H1 (cell line): ENCODE results near the gene SCAPER. TPM values are rescaled to one million over a fixed set of nuclear protein-coding genes. Genes with fewer than 3 reads are reported as not detected.

ENCODE experiments used
- CTCF ChIA-PET: fragments of 300-600 bp; sonication (Branson Sonifier 250); formaldehyde crosslinking; loops from one replicate; lab custom pipeline; 2021; ENCODE audit not compliant: partially characterized antibody; lab: Charles Lee
- POLR2A ChIA-PET: fragments of 300-600 bp; sonication (Branson Sonifier 250); formaldehyde crosslinking; loops from one replicate; lab custom pipeline; 2021; ENCODE audit warnings: inconsistent platforms; ENCODE audit not compliant: partially characterized antibody; lab: Charles Lee
- DNase-seq, 2 experiments: peaks; one replicate each; pipeline versions ENCODE4 v3.0.0 to v3.0.0-alpha.2; 2010 to 2022; ENCODE audit warnings: low spot score in 2 of 2, low read depth in 1 of 2, mixed read lengths in 1 of 2
- FAIRE-seq: peaks from 2 replicates; lab custom pipeline; 2011; peaks lifted over from hg19 to GRCh38; lab: Jason Lieb, UNC
- H2AFZ ChIP-seq: 2 replicates; pipeline ENCODE4 v1.8.1; 2012; ENCODE audit warnings: low read length, inconsistent platforms
- H2AK5ac ChIP-seq: 2 replicates; pipeline ENCODE4 v1.6.1; 2013; ENCODE audit warnings: low read depth, low read length
- H2BK120ac ChIP-seq: replicated peaks from 2 replicates; pipeline ENCODE3; 2013; ENCODE audit warnings: low read depth, low read length, inconsistent platforms
- H2BK12ac ChIP-seq: 2 replicates; pipeline ENCODE4 v1.6.1; 2013; ENCODE audit warnings: low read depth, low read length
- H2BK15ac ChIP-seq: 2 replicates; pipeline ENCODE4 v1.6.1; 2013; ENCODE audit warnings: low read length
- H2BK20ac ChIP-seq: 2 replicates; pipeline ENCODE4 v1.6.1; 2013; ENCODE audit warnings: low read length
- H2BK5ac ChIP-seq: 2 replicates; pipeline ENCODE4 v1.6.1; 2013; ENCODE audit warnings: low read depth, low read length
- H3K14ac ChIP-seq: 2 replicates; pipeline ENCODE4 v1.6.1; 2013; ENCODE audit warnings: inconsistent platforms; ENCODE audit not compliant: insufficient read length
- H3K18ac ChIP-seq: 2 replicates; pipeline ENCODE4 v1.6.1; 2013; ENCODE audit warnings: low read length; ENCODE audit errors: extremely low read depth
- H3K23ac ChIP-seq: 2 replicates; pipeline ENCODE4 v1.6.1; 2013; ENCODE audit warnings: inconsistent platforms; ENCODE audit not compliant: insufficient read length
- H3K23me2 ChIP-seq: 2 replicates; pipeline ENCODE4 v1.6.1; 2013; ENCODE audit warnings: low read depth, low read length
- H3K27ac ChIP-seq: 2 replicates; pipeline ENCODE4 v1.6.1; 2011; ENCODE audit warnings: low read depth, low read length, inconsistent platforms
- H3K27me3 ChIP-seq, 4 experiments: replicated peaks in 1 of 4; 1 replicate in 1 of 4; 2 replicates in 3 of 4; pipeline versions ENCODE4 v1.6.1 to v1.8.1; 2011 to 2013; ENCODE audit warnings: low read length in 3 of 4, mild to moderate bottlenecking in 3 of 4, inconsistent platforms in 2 of 4, mixed read lengths in 2 of 4, moderate library complexity in 1 of 4; ENCODE audit not compliant: control insufficient read depth in 3 of 4, insufficient read depth in 3 of 4; ENCODE audit errors: extremely low read depth in 1 of 4
- H3K36me3 ChIP-seq, 4 experiments: 2 replicates each; pipeline versions ENCODE4 v1.6.1 to v1.8.1; 2011 to 2013; ENCODE audit warnings: mild to moderate bottlenecking in 4 of 4, low read length in 3 of 4, moderate library complexity in 2 of 4, control low read depth in 1 of 4, inconsistent platforms in 1 of 4; ENCODE audit not compliant: insufficient read depth in 4 of 4, control insufficient read depth in 2 of 4
- H3K4ac ChIP-seq: replicated peaks from 2 replicates; pipeline ENCODE3; 2013; ENCODE audit warnings: low read length, low read depth, mixed read lengths, inconsistent platforms; ENCODE audit not compliant: insufficient read length
- H3K4me1 ChIP-seq, 4 experiments: replicated peaks in 1 of 4; 1 replicate in 1 of 4; 2 replicates in 3 of 4; pipeline versions ENCODE4 v1.6.1 to v1.8.1; 2011 to 2013; ENCODE audit warnings: low read length in 3 of 4, inconsistent platforms in 2 of 4, mixed read lengths in 1 of 4; ENCODE audit not compliant: insufficient read depth in 4 of 4, control insufficient read depth in 3 of 4
- H3K4me2 ChIP-seq, 2 experiments: 2 replicates each; pipeline versions ENCODE4 v1.6.1 to v1.8.1; 2011 to 2013; ENCODE audit warnings: low read depth in 2 of 2, low read length in 2 of 2, control low read depth in 1 of 2, inconsistent platforms in 1 of 2, mild to moderate bottlenecking in 1 of 2; ENCODE audit not compliant: insufficient read depth in 1 of 2
- H3K4me3 ChIP-seq, 4 experiments: fragments of 200-600, 300-600 bp in 1 of 4; sonication (generic), shearing (Covaris generic), sonication (Bioruptor Twin) in 1 of 4; 2 replicates each; pipeline versions ENCODE4 v1.5.1 to v1.8.1; 2011 to 2016; ENCODE audit warnings: low read length in 4 of 4, low read depth in 3 of 4, control low read depth in 2 of 4, inconsistent platforms in 2 of 4, mild to moderate bottlenecking in 2 of 4, mixed read lengths in 1 of 4, moderate library complexity in 1 of 4; ENCODE audit not compliant: insufficient read depth in 2 of 4; ENCODE audit errors: extremely low read depth in 1 of 4
- H3K56ac ChIP-seq: replicated peaks from 2 replicates; pipeline ENCODE3; 2013; ENCODE audit warnings: low read depth, mild to moderate bottlenecking, mixed read lengths, low read length, inconsistent platforms; ENCODE audit not compliant: insufficient read length
- H3K79me1 ChIP-seq: 2 replicates; pipeline ENCODE4 v1.6.1; 2013; ENCODE audit warnings: low read depth, low read length, control low read depth
- H3K79me2 ChIP-seq, 2 experiments: 2 replicates each; pipeline versions ENCODE4 v1.6.1 to v1.8.1; 2012 to 2013; ENCODE audit warnings: low read length in 2 of 2, mild to moderate bottlenecking in 2 of 2, inconsistent platforms in 1 of 2; ENCODE audit not compliant: insufficient read depth in 2 of 2, control insufficient read depth in 1 of 2
- H3K9ac ChIP-seq, 4 experiments: replicated peaks in 1 of 4; 1 replicate in 1 of 4; 2 replicates in 3 of 4; pipeline versions ENCODE4 v1.6.1 to v1.8.1; 2011 to 2013; ENCODE audit warnings: low read depth in 3 of 4, low read length in 3 of 4, control low read depth in 2 of 4, mild to moderate bottlenecking in 2 of 4, moderate library complexity in 2 of 4, inconsistent platforms in 1 of 4; ENCODE audit errors: extremely low read depth in 1 of 4
- H3K9me3 ChIP-seq, 2 experiments: 2 replicates each; pipeline versions ENCODE4 v1.6.1 to v1.8.1; 2012 to 2013; ENCODE audit warnings: mild to moderate bottlenecking in 2 of 2, moderate library complexity in 2 of 2, control low read depth in 1 of 2, inconsistent platforms in 1 of 2, low read depth in 1 of 2, low read length in 1 of 2, mixed read lengths in 1 of 2; ENCODE audit not compliant: insufficient read depth in 2 of 2
- H4K20me1 ChIP-seq, 2 experiments: replicated peaks in 1 of 2; 2 replicates each; pipeline versions ENCODE3 to v1.8.1; 2011 to 2013; ENCODE audit warnings: inconsistent platforms in 2 of 2, low read length in 2 of 2, mild to moderate bottlenecking in 1 of 2; ENCODE audit not compliant: insufficient read depth in 2 of 2, control insufficient read depth in 1 of 2
- H4K5ac ChIP-seq: 2 replicates; pipeline ENCODE4 v1.6.1; 2013; ENCODE audit warnings: low read length, low read depth, mixed read lengths, inconsistent platforms; ENCODE audit not compliant: insufficient read length
- H4K8ac ChIP-seq: 2 replicates; pipeline ENCODE4 v1.8.0; 2013; ENCODE audit warnings: mild to moderate bottlenecking, moderate library complexity, low read length, inconsistent platforms; ENCODE audit not compliant: insufficient read depth; ENCODE audit errors: extremely low read depth
- H4K91ac ChIP-seq: replicated peaks from 2 replicates; pipeline ENCODE3; 2013; ENCODE audit warnings: low read length, mixed read lengths, inconsistent platforms; ENCODE audit not compliant: insufficient read length
- ASH2L ChIP-seq: fragments of 200-600, 300-600 bp; sonication (generic); IDR thresholded peaks from one replicate; pipeline ENCODE4 v1.7.1; 2017; ENCODE audit warnings: low read length
- BCL11A ChIP-seq, 2 experiments: IDR thresholded peaks; one replicate each; pipeline ENCODE4 v1.6.1; 2011; ENCODE audit warnings: low read depth in 2 of 2, low read length in 2 of 2, mild to moderate bottlenecking in 2 of 2
- BRCA1 ChIP-seq: IDR thresholded peaks from 2 replicates; pipeline ENCODE4 v1.6.1; 2012; ENCODE audit warnings: low read depth, low read length, improper control_type of control experiment
- CHD1 ChIP-seq: IDR thresholded peaks from 2 replicates; pipeline ENCODE4 v1.6.1; 2012; ENCODE audit warnings: low read depth, low read length, improper control_type of control experiment
- KDM1A ChIP-seq: fragments of 200-600, 300-600 bp; sonication (generic); IDR thresholded peaks from 2 replicates; pipeline ENCODE4 v1.7.1; 2016; ENCODE audit warnings: mild to moderate bottlenecking, low read length, borderline replicate concordance
- NANOG ChIP-seq: IDR thresholded peaks from 2 replicates; pipeline ENCODE4 v1.6.1; 2011; ENCODE audit warnings: low read length, low read depth, mild to moderate bottlenecking, inconsistent platforms; ENCODE audit not compliant: insufficient read depth, poor library complexity, severe bottlenecking
- POLR2AphosphoS5 ChIP-seq: IDR thresholded peaks from 2 replicates; pipeline ENCODE4 v1.6.1; 2011; ENCODE audit warnings: low read depth, low read length
- POU5F1 ChIP-seq: IDR thresholded peaks from 2 replicates; pipeline ENCODE4 v1.6.1; 2011; ENCODE audit warnings: low read depth, mild to moderate bottlenecking, low read length, moderate library complexity
- RBBP5 ChIP-seq: IDR thresholded peaks from 2 replicates; pipeline ENCODE4 v1.7.1; 2012; ENCODE audit warnings: low read depth, mild to moderate bottlenecking, inconsistent platforms, low read length, moderate library complexity, borderline replicate concordance
- RFX5 ChIP-seq: IDR thresholded peaks from 2 replicates; pipeline ENCODE4 v1.6.1; 2011; ENCODE audit warnings: low read depth, low read length, improper control_type of control experiment, borderline replicate concordance
- TAF1 ChIP-seq: IDR thresholded peaks from 2 replicates; pipeline ENCODE4 v1.6.1; 2011; ENCODE audit warnings: mild to moderate bottlenecking, low read depth, low read length
- TCF12 ChIP-seq: IDR thresholded peaks from 2 replicates; pipeline ENCODE4 v1.6.1; 2011; ENCODE audit warnings: low read depth, mild to moderate bottlenecking, low read length
- YY1 ChIP-seq: IDR thresholded peaks from 2 replicates; pipeline ENCODE4 v1.6.1; 2011; ENCODE audit warnings: low read depth, mild to moderate bottlenecking, low read length
- WGBS, 2 experiments: shearing (Covaris generic) in 1 of 2; methylation state at CpG; one replicate each; pipeline versions ENCODE4 v1.1.6 to v1.1.7; 2013 to 2015; ENCODE audit warnings: low lambda C conversion rate in 2 of 2, mixed read lengths in 2 of 2, inconsistent platforms in 1 of 2, low coverage in 1 of 2, missing lambda C conversion rate in 1 of 2; ENCODE audit not compliant: insufficient replicate concordance in 2 of 2, insufficient coverage in 1 of 2, insufficient read length in 1 of 2; ENCODE audit errors: extremely low coverage in 1 of 2, missing lambda C conversion rate in 1 of 2; 5-methylcytosine and 5-hydroxymethylcytosine counted together
- polyA plus RNA-seq, 7 experiments: library from polyadenylated mRNA; depleted of rRNA in 3 of 7; stranded (reverse) in 5 of 7; unstranded in 2 of 7; fragments of >200 nt in 5 of 7; fragments of 200-250 nt in 2 of 7; gene quantifications; 1 replicate in 5 of 7; 2 replicates in 1 of 7; 4 replicates in 1 of 7; pipeline versions ENCODE4 v1.2.1 to v1.2.3, GENCODE V29; 2011 to 2013; ENCODE audit warnings: missing spikeins in 2 of 7, mixed read lengths in 2 of 7
- total RNA-seq: library from RNA; stranded (reverse); fragmentation: NEBNext Ultra II Directional; extraction: Animal tissue kit (Norgen Biotek cat#: 25700); gene quantifications from 2 replicates; pipeline ENCODE4 v1.2.1, GENCODE V29; 2021
- TF ChIP-seq, protein P1 (sequence below): IDR thresholded peaks from 2 replicates; pipeline ENCODE4 v1.6.1; 2012; ENCODE audit warnings: low read length, inconsistent platforms

The SCAPER gene
- total and polyA plus RNA-seq, 2 of the 8 experiments (the other 6 are each of a cell fraction or from before 2014, with no cell fraction given): 1.6 to 6.8 TPM

DNA sequence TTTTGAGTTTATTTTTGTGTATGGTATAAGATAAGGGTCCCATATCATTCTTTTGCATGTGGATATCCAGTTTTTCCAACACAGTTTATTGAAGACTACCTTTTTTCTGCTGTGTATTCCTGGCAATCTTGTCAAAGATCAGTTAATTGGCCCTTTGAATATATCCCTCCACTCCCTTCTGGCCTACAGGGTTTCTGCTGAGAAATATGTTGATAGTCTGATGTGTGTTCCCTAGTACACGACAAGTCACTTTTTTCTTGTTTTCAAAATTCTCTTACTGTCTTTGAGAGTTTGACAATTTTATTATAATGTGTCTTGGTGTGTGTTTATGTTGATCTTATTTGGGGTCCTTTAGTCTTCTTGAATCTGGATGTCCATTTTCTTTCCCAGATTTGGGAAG is 439.4 kb downstream of the SCAPER start:
- Histone ChIP-seq H4K5ac (no peak overlapping the region), H4K8ac (no peak overlapping the region), H3K14ac (no peak overlapping the region), H4K20me1 (no peaks in the 10 kb centered on the region), H3K18ac (no peak overlapping the region), H3K4me2 (no peak overlapping the region), H3K9ac (no peak overlapping the region), H3K27me3 (peaks cover 0 to 1% (median 0%) of the 10 kb centered on the region in 4 experiments; a peak in 1 of 7 replicates), H3K23ac (no peak overlapping the region), H3K4me3 (no peak overlapping the region), H2BK12ac (no peak overlapping the region), H2BK5ac (no peak overlapping the region), H3K4me1 (no peaks in the 10 kb centered on the region), H2BK15ac (no peak overlapping the region), H2BK120ac (no peak overlapping the region), H3K79me2 (no peaks in the 10 kb centered on the region; a peak in 1 of 4 replicates), H3K27ac (no peak overlapping the region), H3K56ac (no peak overlapping the region), H2BK20ac (no peak overlapping the region), H3K79me1 (no peaks in the 10 kb centered on the region), H3K23me2 (no peaks in the 10 kb centered on the region), H2AK5ac (no peak overlapping the region), H3K36me3 (no peaks in the 10 kb centered on the region), H2AFZ (no peak overlapping the region), H4K91ac (no peak overlapping the region), H3K9me3 (peaks cover 0 to 3% of the 10 kb centered on the region in 2 experiments; a peak in 3 of 4 replicates), H3K4ac (no peak overlapping the region)
- 95% methylated on average over 1 of the region's 1 CpG; no CpG with 5 or more reads in 1 of the 2 experiments for WGBS, 2 experiments
- ChIA-PET POLR2A (no interaction called here), CTCF (no interaction called here)
- DNase-seq (no peak), FAIRE-seq (no peak)
- TF ChIP-seq NANOG (no peak), RFX5 (no peak), POU5F1 (no peak), KDM1A (no peak), BRCA1 (no peak), BCL11A (IDR thresholded peaks at IDR 0.05; ENCODE audit: low read depth in 2 of 2, low read length in 2 of 2) (no peak), ASH2L (no peak), RBBP5 (no peak), TCF12 (no peak), POLR2AphosphoS5 (no peak), CHD1 (no peak), YY1 (no peak), TAF1 (no peak)
- TF ChIP-seq, protein P1, sequence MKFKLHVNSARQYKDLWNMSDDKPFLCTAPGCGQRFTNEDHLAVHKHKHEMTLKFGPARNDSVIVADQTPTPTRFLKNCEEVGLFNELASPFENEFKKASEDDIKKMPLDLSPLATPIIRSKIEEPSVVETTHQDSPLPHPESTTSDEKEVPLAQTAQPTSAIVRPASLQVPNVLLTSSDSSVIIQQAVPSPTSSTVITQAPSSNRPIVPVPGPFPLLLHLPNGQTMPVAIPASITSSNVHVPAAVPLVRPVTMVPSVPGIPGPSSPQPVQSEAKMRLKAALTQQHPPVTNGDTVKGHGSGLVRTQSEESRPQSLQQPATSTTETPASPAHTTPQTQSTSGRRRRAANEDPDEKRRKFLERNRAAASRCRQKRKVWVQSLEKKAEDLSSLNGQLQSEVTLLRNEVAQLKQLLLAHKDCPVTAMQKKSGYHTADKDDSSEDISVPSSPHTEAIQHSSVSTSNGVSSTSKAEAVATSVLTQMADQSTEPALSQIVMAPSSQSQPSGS: no peak
